ENCODE results near the gene FOXP1. TPM values are rescaled to one million over a fixed set of nuclear protein-coding genes. Genes with fewer than 3 reads are reported as not detected.

The FOXP1 gene
- total RNA-seq, 1 donor from 2014 or later, result 72.3 TPM

GRCh38 chr3:70933105-70933810 lies 650.3 kb downstream of the FOXP1 start:
- DNase-seq, result peak; percentile 65

- DNase-seq, result no peak
Observed at GRCh38 chr3:70930066-70930465, 653.5 kb downstream of the FOXP1 start.

DNA sequence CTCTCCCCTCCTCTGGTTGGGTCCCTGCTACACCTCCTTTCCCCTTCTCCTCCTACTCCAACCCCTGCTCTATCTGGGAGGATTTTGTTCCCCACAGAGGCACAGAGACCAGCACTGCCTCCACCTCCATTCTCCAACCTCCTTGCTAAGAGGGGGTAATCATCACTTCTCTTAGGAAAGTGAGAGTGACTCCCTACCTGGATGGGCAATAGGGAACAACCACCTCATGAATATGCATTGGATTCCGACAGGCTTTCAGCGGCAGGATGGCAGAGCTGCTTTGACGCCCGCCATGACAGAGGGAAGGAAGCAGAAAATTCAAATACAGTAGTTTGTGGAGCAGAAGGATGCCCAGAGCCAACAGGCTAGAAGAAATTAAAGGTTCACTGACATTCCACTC lies 656.3 kb downstream of the FOXP1 start:
- DNase-seq, result no peak

DNA sequence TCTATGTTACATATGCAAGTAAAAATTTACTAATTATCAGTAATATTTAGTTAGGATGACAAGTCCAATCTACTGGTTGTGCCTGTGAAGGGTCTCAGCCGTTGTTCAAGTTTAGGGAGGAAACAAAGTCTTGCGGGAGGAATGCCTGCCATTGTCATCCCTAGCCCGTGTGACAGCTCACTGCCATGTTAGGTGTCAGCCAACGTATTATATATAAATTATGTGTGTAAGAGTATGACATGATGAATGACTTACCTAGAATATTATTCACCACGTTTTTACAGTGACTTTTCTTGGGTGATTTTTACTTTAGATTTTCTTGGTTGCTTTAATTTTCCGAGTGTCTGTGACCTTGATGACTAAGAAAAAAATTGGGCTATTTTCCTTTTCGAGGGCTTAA lies 656.7 kb downstream of the FOXP1 start:
- no peak for DNase-seq

DNA sequence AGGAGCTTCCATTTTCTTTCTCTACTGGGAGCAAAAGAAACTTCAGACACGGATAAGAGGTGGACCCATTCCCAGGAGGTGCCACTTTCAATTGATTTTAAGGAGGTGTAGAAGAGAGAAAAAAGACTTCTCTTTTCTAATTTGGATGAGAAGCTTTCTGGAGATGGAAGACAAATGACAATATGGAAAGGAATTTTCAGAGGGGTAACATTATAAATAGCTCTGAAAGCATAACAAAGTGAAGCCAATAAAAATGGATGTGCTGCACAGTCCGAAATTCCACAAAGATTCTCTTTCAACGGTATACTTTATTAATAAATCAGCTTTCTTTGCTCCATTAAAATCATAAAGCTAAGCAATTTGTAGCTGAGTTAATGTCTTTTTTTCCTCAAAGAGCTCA lies 663.9 kb downstream of the FOXP1 start:
- no peak for DNase-seq

GRCh38 chr3:70919091-70919490 lies 664.4 kb downstream of the FOXP1 start:
- no peak for DNase-seq

GRCh38 chr3:70916375-70917055 lies 667.0 kb downstream of the FOXP1 start:
- peak; percentile 18 for DNase-seq

- no peak for DNase-seq
Observed at GRCh38 chr3:70914862-70915261, 668.7 kb downstream of the FOXP1 start.

DNA sequence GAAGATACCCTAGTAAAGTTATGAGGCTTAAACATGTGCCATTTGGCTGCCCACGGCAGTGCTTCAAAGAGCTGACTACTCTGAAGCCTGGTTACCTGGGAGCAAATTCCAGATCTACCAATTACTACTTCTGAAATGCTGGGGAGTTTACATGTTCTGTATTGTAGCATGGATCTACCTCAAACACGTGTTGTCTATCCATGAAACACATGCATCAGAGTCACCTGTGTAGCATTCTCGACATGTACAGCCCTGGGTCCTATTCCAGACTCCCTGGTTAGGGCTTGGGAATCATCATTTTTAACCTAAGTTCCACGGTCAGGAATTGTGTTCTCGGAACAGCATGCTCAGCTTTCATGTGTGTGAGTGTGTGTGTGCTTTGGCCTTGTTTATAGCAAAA lies 671.8 kb downstream of the FOXP1 start:
- DNase-seq, result no peak

- DNase-seq, result no peak
Observed at GRCh38 chr3:70905491-70905890, 678.0 kb downstream of the FOXP1 start.

Other genes with a start within 250 kb of the FOXP1 start
- gene EIF4E3, start 141.7 kb upstream of the FOXP1 start, total RNA-seq, result 2.5 and 2.6 TPM in 2 replicates
- gene GPR27, start 170.1 kb upstream of the FOXP1 start, total RNA-seq, result not detected in 2 replicates
- gene PROK2, start 201.4 kb upstream of the FOXP1 start, total RNA-seq, result not detected in 2 replicates